ENCODE measurements around the gene EFNB3. TPM values are rescaled to one million over a fixed set of nuclear protein-coding genes. Genes with fewer than 3 reads are reported as not detected.
A peak's percentile ranks its signal among the peaks of the same experiment; 100 is the strongest.

Gene EFNB3
- total RNA-seq, 2 donors from 2014 or later: 0.33 to 0.78 TPM

DNA sequence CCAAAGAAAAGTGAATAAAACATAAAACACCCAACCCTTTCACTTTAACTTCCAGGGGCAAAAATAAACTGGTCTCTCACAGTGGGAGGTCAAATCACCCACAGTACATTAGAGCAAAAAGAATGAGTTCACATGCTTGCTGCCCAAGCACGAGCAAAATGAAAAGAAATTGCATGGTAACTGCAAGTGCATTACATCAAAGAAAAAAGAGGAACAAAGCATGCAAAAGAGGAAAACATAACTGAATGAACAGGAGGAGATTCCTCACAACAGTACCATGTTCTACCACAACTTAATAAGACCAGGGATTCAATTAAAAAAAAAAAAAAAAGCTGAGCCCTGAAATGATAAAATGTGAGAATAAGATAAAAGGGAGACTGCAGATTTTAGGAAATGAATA is 24.8 kb downstream of the EFNB3 start:
- H3K36me3 ChIP-seq (replicated peaks in 1 of 2; ENCODE audit: insufficient read depth in 1 of 2, low read depth in 2 of 2): no peaks in the 10 kb centered on the region
- 53 to 76% methylated on average over 1 of the region's 1 CpG for WGBS, 2 donors
- H3K4me3 ChIP-seq: no peak overlapping the region
- intact Hi-C loops (cut with DNase I): no loop called here
- no peak for TF ChIP-seq POLR2A (IDR thresholded peaks at IDR 0.05)
- TF ChIP-seq, protein P1, sequence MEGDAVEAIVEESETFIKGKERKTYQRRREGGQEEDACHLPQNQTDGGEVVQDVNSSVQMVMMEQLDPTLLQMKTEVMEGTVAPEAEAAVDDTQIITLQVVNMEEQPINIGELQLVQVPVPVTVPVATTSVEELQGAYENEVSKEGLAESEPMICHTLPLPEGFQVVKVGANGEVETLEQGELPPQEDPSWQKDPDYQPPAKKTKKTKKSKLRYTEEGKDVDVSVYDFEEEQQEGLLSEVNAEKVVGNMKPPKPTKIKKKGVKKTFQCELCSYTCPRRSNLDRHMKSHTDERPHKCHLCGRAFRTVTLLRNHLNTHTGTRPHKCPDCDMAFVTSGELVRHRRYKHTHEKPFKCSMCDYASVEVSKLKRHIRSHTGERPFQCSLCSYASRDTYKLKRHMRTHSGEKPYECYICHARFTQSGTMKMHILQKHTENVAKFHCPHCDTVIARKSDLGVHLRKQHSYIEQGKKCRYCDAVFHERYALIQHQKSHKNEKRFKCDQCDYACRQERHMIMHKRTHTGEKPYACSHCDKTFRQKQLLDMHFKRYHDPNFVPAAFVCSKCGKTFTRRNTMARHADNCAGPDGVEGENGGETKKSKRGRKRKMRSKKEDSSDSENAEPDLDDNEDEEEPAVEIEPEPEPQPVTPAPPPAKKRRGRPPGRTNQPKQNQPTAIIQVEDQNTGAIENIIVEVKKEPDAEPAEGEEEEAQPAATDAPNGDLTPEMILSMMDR (IDR thresholded peaks at IDR 0.05): no peak
- H3K4me1 ChIP-seq: no peaks in the 10 kb centered on the region
- ATAC-seq (no peak), DNase-seq (no peak)
- no peak overlapping the region for H3K27ac ChIP-seq
- H3K27me3 ChIP-seq: no peaks in the 10 kb centered on the region
- H3K9me3 ChIP-seq: no peaks in the 10 kb centered on the region

DNA sequence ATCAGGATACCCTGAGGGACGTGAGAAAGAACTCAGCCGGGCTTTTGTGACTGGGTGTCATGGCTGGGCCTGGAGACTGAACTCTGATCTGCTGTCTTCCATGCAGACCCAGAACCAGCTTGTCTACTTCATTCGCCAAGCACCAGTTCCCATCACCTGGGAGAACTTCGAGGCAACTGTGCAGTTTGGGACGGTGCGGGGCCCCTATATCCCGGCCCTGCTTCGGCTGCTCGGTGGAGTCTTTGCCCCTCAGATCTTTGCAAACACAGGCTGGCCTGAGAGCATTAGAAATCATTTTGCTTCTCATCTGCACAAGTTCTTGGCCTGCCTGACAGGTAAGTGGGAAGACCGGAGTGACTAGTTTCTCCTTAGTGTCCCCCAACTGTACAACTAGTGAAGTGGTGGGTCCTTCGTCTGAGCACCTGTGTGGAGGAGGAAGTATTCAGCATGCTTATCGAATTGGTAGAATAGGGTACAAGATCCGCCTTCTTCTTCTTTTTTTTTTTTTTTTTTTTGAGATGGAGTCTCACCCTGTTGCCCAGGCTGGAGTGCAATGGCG is 28.1 kb downstream of the EFNB3 start:
- Histone ChIP-seq H3K27ac (no peak overlapping the region), H3K4me1 (no peaks in the 10 kb centered on the region), H3K4me3 (no peak overlapping the region), H3K9me3 (no peaks in the 10 kb centered on the region), H3K36me3 (replicated peaks in 1 of 2; ENCODE audit: insufficient read depth in 1 of 2, low read depth in 2 of 2) (no peaks in the 10 kb centered on the region), H3K27me3 (no peaks in the 10 kb centered on the region)
- ATAC-seq (no peak), DNase-seq (no peak)
- WGBS, 2 donors: 72 to 76% methylated on average over 14 of the region's 14 CpGs
- intact Hi-C loops (cut with DNase I): no loop called here
- TF ChIP-seq, protein P1 (IDR thresholded peaks at IDR 0.05): no peak
- TF ChIP-seq POLR2A (IDR thresholded peaks at IDR 0.05): no peak

DNA sequence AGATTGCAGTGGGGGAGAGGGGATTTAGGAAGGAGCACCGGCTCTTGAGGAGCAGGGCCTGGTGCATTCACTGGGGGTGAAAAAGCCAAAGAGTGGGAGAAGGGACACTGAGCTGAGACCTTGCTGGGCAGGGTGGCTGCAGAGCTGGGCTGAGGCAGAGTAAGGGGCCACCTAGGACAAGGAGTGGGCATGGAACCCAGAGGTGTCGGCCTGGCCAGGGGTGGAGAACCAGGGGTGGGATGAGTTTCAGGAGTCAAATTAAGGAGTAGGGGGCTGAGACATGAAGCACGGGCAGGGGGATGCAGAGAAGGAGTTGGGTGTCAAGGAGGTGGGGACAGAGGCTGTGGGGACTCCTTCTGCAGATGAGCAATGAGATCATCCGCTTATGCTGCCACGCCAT is 32.6 kb downstream of the EFNB3 start:
- no peaks in the 10 kb centered on the region for H3K36me3 ChIP-seq (replicated peaks in 1 of 2; ENCODE audit: insufficient read depth in 1 of 2, low read depth in 2 of 2)
- ATAC-seq: no peak
- WGBS, 2 donors: 78 to 80% methylated on average over 5 of the region's 5 CpGs
- H3K27me3 ChIP-seq: peaks cover 0 to 4% of the 10 kb centered on the region in 2 donors
- TF ChIP-seq POLR2A (IDR thresholded peaks at IDR 0.05): no peak
- TF ChIP-seq, protein P1 (IDR thresholded peaks at IDR 0.05): no peak
- DNase-seq: no peak
- intact Hi-C loops (cut with DNase I): no loop called here
- H3K27ac ChIP-seq: no peak overlapping the region
- no peaks in the 10 kb centered on the region for H3K4me1 ChIP-seq
- H3K4me3 ChIP-seq: no peak overlapping the region
- no peaks in the 10 kb centered on the region for H3K9me3 ChIP-seq

DNA sequence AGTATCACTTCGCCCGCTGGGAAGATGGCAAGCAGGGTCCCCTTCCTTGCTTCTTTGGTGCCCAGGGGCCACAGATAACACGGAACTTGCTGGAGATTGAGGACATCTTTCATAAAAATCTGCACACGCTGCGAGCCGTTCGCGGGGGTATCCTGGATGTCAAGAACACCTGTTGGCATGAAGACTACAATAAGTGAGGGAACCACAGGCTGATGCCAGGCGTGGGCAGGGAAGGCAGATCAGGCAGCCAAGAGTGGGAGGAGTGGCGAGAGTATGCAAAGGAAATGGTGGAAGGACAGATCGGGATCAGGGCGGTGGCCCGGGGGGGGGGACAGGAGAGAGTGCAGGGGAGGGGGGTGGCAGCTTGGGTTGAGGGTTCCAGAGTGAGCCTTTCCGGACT is 34.7 kb downstream of the EFNB3 start:
- DNase-seq (peak in 1 of 4 donors; percentile 21), ATAC-seq (no peak)
- Histone ChIP-seq H3K27ac (no peak overlapping the region), H3K4me1 (no peaks in the 10 kb centered on the region), H3K27me3 (peaks cover 0 to 4% of the 10 kb centered on the region in 2 donors), H3K9me3 (no peaks in the 10 kb centered on the region), H3K36me3 (replicated peaks in 1 of 2; ENCODE audit: insufficient read depth in 1 of 2, low read depth in 2 of 2) (no peaks in the 10 kb centered on the region), H3K4me3 (no peak overlapping the region)
- TF ChIP-seq, protein P1 (IDR thresholded peaks at IDR 0.05): no peak
- no peak for TF ChIP-seq POLR2A (IDR thresholded peaks at IDR 0.05)
- WGBS, 2 donors: 27 to 35% methylated on average over 14 of the region's 14 CpGs
- intact Hi-C loops (cut with DNase I): loop anchor here (5.0 kb wide), 1 partner anchor 108 kb away; no protein-coding TSS in a partner anchor

DNA sequence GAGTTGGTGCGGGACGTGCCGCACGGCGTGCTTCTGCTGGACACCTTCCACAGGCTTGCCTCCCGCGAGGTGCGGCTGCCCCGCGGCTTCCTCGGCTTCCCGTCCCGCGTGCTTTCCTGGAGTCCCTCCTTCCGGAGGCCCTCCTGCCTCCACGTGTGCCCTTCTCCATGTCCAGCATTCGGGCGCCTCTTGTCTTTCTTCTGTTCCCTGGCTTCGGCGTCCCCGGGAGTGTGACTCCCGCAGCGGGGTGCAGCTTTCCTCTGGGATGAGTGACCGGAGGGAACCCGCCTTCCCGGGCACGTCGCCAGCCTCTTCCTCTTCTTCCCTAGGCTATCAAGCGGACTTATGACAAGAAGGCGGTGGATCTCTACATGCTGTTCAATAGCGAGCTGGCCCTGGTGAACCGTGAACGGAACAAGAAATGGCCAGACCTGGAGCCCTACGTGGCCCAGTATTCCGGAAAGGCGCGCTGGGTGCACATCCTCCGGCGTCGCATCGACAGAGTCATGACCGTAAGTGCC is 35.5 kb downstream of the EFNB3 start:
- Histone ChIP-seq H3K4me3 (no peak overlapping the region), H3K27ac (no peak overlapping the region), H3K4me1 (no peaks in the 10 kb centered on the region), H3K9me3 (no peaks in the 10 kb centered on the region), H3K27me3 (peaks cover 0 to 4% of the 10 kb centered on the region in 2 donors), H3K36me3 (replicated peaks in 1 of 2; ENCODE audit: insufficient read depth in 1 of 2, low read depth in 2 of 2) (no peaks in the 10 kb centered on the region)
- DNase-seq: peak in 2 of 4 donors; percentile 3 to 14
- ATAC-seq: no peak
- 64 to 73% methylated on average over 29 to 31 of the region's 42 CpGs for WGBS, 2 donors
- intact Hi-C loops (cut with DNase I): loop anchor here (5.0 kb wide), 1 partner anchor 107 kb away; no protein-coding TSS in a partner anchor
- TF ChIP-seq POLR2A (IDR thresholded peaks at IDR 0.05): no peak
- TF ChIP-seq, protein P1 (IDR thresholded peaks at IDR 0.05): no peak
